ENCODE results near the gene CDH26. TPM values are rescaled to one million over a fixed set of nuclear protein-coding genes. Genes with fewer than 3 reads are reported as not detected.
A peak's percentile ranks its signal among the peaks of the same experiment; 100 is the strongest.

CDH26 gene
- polyA plus RNA-seq, 1 experiment: 0.18 TPM

DNA sequence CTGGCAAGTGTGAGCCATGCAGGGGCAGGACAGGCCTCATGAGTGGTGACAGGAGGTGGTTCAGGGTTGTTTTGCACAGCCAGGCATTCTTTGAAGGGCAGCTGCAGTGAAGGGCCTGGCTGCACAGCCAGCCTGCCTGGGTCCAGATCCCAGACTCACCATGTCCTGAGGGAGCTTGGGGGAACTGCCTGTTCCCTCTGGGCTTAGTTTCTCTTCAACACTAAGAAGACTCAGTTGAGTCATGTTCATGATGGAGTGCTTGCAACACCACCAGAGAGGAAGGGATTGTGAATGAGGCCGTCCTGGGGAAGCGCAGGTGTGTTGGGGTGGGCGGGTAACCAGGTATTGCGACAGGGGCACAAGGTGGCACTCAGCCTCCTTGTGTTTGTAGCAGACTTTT, 102.4 kb downstream of the CDH26 start:
- H3K27me3 ChIP-seq (ENCODE audit: control insufficient read depth, insufficient read depth, low read length): no peaks in the 10 kb centered on the region
- DNase-seq (ENCODE audit: low read depth): no peak
- no peaks in the 10 kb centered on the region for H3K36me3 ChIP-seq (ENCODE audit: control insufficient read depth, insufficient read depth, low read length)
- ChIA-PET POLR2A (no interaction called here), CTCF (no interaction called here)
- no peak overlapping the region for H3K4me3 ChIP-seq (ENCODE audit: low read depth, low read length)
- TF ChIP-seq, protein P1, sequence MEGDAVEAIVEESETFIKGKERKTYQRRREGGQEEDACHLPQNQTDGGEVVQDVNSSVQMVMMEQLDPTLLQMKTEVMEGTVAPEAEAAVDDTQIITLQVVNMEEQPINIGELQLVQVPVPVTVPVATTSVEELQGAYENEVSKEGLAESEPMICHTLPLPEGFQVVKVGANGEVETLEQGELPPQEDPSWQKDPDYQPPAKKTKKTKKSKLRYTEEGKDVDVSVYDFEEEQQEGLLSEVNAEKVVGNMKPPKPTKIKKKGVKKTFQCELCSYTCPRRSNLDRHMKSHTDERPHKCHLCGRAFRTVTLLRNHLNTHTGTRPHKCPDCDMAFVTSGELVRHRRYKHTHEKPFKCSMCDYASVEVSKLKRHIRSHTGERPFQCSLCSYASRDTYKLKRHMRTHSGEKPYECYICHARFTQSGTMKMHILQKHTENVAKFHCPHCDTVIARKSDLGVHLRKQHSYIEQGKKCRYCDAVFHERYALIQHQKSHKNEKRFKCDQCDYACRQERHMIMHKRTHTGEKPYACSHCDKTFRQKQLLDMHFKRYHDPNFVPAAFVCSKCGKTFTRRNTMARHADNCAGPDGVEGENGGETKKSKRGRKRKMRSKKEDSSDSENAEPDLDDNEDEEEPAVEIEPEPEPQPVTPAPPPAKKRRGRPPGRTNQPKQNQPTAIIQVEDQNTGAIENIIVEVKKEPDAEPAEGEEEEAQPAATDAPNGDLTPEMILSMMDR (IDR thresholded peaks at IDR 0.05; ENCODE audit: insufficient read depth, low read depth, low read length): no peak

DNA sequence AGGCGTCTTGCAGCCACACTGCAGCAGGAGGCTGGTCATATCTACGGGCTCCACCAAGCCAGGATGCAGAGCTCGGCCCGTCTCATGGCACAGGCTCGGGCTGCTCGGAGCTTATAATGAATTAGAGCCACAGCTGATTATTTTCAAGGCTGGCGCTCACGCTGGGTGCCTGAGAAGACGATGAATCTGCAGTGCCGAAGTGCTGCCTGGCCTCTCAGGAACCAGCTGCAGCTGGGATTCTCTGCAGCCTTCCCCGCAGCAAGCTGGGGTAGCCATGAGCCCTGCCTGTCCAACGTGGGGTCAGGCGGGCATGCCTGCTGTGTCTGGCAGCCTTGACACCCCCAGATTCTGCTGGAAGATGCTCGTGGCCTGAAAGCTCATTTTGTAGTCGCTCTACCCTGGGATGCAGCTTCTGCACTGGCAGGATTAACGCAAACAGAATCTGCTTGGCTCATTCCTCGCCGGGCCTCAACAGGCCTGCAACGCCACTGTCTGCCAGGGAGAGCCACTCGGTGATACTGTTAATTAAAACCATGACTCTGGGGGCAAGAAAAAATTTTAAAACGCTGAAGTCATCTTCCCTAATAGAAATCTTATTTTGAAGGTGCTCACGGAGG, 104.3 kb downstream of the CDH26 start:
- H3K4me3 ChIP-seq (ENCODE audit: low read depth, low read length): no peak overlapping the region
- TF ChIP-seq, protein P1 (IDR thresholded peaks at IDR 0.05; ENCODE audit: insufficient read depth, low read depth, low read length): no peak
- no peaks in the 10 kb centered on the region for H3K36me3 ChIP-seq (ENCODE audit: control insufficient read depth, insufficient read depth, low read length)
- no peaks in the 10 kb centered on the region for H3K27me3 ChIP-seq (ENCODE audit: control insufficient read depth, insufficient read depth, low read length)
- no peak for DNase-seq (ENCODE audit: low read depth)
- CTCF ChIA-PET: interaction anchor here (0.7 to 1.4 kb wide), 7 partner anchors 12 to 492 kb away, joined by 3 to 4 read pairs (median 3); no protein-coding TSS in a partner anchor
- POLR2A ChIA-PET: interaction anchor here (0.7 to 1.0 kb wide), 2 partner anchors 122 to 1123 kb away, joined by 3 to 4 read pairs; partner anchors contain the start of genes FAM217B and PPP1R3D

DNA sequence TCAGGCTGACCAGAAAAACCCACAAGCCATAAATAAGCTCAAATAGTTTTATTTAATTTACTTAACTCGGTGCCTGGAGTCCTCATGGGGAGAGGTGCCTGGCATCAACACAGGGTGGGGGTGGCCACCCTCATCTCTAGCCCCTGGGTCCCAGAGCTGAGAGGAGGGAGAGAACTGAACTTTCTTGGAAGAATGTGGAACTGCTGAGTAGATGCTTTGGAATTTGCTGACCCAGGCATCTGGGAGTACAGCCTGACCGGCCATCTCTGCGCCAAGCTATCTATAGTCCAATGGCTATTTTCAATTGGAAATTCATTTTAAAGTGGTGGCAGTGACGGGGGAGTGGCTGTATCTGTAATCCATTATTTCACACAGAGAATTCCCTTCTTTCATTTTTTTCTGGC, 104.8 kb downstream of the CDH26 start:
- H3K27me3 ChIP-seq (ENCODE audit: control insufficient read depth, insufficient read depth, low read length): no peaks in the 10 kb centered on the region
- TF ChIP-seq, protein P1 (IDR thresholded peaks at IDR 0.05; ENCODE audit: insufficient read depth, low read depth, low read length): no peak
- ChIA-PET POLR2A (interaction anchor here (0.7 to 1.0 kb wide), 2 partner anchors 123 to 1123 kb away, joined by 3 to 4 read pairs; partner anchors contain the start of genes FAM217B and PPP1R3D), CTCF (interaction anchor here (0.7 to 1.4 kb wide), 6 partner anchors 13 to 148 kb away, joined by 3 to 4 read pairs (median 3); no protein-coding TSS in a partner anchor)
- H3K36me3 ChIP-seq (ENCODE audit: control insufficient read depth, insufficient read depth, low read length): no peaks in the 10 kb centered on the region
- no peak overlapping the region for H3K4me3 ChIP-seq (ENCODE audit: low read depth, low read length)
- peak; percentile 91 for DNase-seq (ENCODE audit: low read depth)

DNA sequence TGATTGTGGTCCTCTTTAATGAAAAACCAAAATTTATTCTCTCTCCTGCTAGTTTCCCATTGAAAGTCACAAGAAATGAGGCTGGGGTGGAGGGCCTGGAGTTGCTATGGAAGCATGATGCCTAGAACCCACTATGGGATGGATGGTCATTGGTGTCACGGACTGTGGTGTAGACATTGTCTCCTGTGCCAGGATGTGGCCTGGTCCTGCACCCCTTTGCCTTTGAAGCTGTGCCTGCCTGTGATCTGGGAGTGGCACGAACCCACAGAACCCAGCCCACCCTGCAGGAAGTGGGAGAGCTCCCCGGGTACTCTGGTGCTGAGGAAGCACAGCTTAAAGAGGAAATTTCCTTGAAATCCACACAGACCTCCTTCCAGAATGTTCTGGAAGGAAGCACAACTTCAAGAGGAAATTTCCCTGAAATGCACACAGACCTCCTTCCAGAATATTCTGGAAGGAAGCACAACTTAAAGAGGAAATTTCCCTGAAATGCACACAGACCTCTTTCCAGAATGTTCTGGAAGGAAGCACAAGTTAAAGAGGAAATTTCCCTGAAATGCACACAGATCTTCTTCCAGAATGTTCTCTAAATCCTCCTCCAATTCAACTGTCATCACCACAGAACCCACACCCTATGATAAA, 105.6 kb downstream of the CDH26 start:
- ChIA-PET CTCF (no interaction called here), POLR2A (no interaction called here)
- TF ChIP-seq, protein P1 (IDR thresholded peaks at IDR 0.05; ENCODE audit: insufficient read depth, low read depth, low read length): no peak
- no peak overlapping the region for H3K4me3 ChIP-seq (ENCODE audit: low read depth, low read length)
- H3K27me3 ChIP-seq (ENCODE audit: control insufficient read depth, insufficient read depth, low read length): no peaks in the 10 kb centered on the region
- H3K36me3 ChIP-seq (ENCODE audit: control insufficient read depth, insufficient read depth, low read length): no peaks in the 10 kb centered on the region
- no peak for DNase-seq (ENCODE audit: low read depth)

Other genes starting within 250 kb of the CDH26 start
- 0.47 and 1.2 TPM in 2 replicates for gene SYCP2, start 24.8 kb upstream of the CDH26 start, polyA plus RNA-seq (2011; rRNA removed)
- 2.2 and 2.9 TPM in 2 replicates for gene PPP1R3D, start 18.1 kb upstream of the CDH26 start, polyA plus RNA-seq (2011; rRNA removed)
- 5.5 and 9.2 TPM in 2 replicates for gene FAM217B, start 18.0 kb upstream of the CDH26 start, polyA plus RNA-seq (2011; rRNA removed)